ENCODE results near the gene ERCC1. TPM values are rescaled to one million over a fixed set of nuclear protein-coding genes. Genes with fewer than 3 reads are reported as not detected.

Gene ERCC1
- total and polyA plus RNA-seq, 2 of the 13 experiments (the other 11 are each of a cell fraction or from before 2014, with no cell fraction given), result 40.0 to 66.4 TPM

- TF ChIP-seq ZNF407 (CRISPR knock-in tag; IDR thresholded peaks at IDR 0.05; ENCODE audit: not compliant biosample characterization) (no peak), ZNF3 (CRISPR knock-in tag; IDR thresholded peaks at IDR 0.05) (no peak), ARID4A (CRISPR knock-in tag; IDR thresholded peaks at IDR 0.05; ENCODE audit: borderline replicate concordance) (peak; percentile 97), ZZZ3 (CRISPR knock-in tag; IDR thresholded peaks at IDR 0.05; ENCODE audit: borderline replicate concordance) (peak; percentile 53; the same call in 1 of the 2 replicates), ZNF740 (CRISPR knock-in tag; IDR thresholded peaks at IDR 0.05) (no peak), ZNF282 (IDR thresholded peaks at IDR 0.05; ENCODE audit: partially characterized antibody) (no peak), AKAP8 (CRISPR knock-in tag; IDR thresholded peaks at IDR 0.05) (0 out of 2 replicates have a peak, but pooled peaks have one; percentile 58), JUNB (CRISPR knock-in tag; IDR thresholded peaks at IDR 0.05; ENCODE audit: borderline replicate concordance) (0 out of 2 replicates have a peak, but pooled peaks have one; percentile 41), ZFP91 (CRISPR knock-in tag; IDR thresholded peaks at IDR 0.05; ENCODE audit: borderline replicate concordance) (peak; percentile 100), ZNF496 (CRISPR knock-in tag; IDR thresholded peaks at IDR 0.05; ENCODE audit: insufficient replicate concordance) (no peak), ZSCAN9 (CRISPR knock-in tag; IDR thresholded peaks at IDR 0.05; ENCODE audit: borderline replicate concordance) (0 out of 2 replicates have a peak, but pooled peaks have one; percentile 12), HMG20B (CRISPR knock-in tag; conservative IDR thresholded peaks at IDR 0.05) (no peak), FOSL2 (CRISPR knock-in tag; IDR thresholded peaks at IDR 0.05) (peak; percentile 51; the same call in 1 of the 2 replicates)
Measured at GRCh38 chr19:45406226-45407090, 17.3 kb downstream of the ERCC1 start, which contains the start of gene POLR1G (continued).
